HG03045 (cell line): ENCODE data around the gene QRFP.

Experiments used
- ATAC-seq: cut with Tn5 transposase; IDR thresholded peaks from one replicate; pipeline ENCODE4 v1.9.1; 2021; ENCODE audit warnings: mild to moderate bottlenecking, moderate library complexity; ENCODE audit not compliant: unreplicated experiment

The QRFP gene

DNA sequence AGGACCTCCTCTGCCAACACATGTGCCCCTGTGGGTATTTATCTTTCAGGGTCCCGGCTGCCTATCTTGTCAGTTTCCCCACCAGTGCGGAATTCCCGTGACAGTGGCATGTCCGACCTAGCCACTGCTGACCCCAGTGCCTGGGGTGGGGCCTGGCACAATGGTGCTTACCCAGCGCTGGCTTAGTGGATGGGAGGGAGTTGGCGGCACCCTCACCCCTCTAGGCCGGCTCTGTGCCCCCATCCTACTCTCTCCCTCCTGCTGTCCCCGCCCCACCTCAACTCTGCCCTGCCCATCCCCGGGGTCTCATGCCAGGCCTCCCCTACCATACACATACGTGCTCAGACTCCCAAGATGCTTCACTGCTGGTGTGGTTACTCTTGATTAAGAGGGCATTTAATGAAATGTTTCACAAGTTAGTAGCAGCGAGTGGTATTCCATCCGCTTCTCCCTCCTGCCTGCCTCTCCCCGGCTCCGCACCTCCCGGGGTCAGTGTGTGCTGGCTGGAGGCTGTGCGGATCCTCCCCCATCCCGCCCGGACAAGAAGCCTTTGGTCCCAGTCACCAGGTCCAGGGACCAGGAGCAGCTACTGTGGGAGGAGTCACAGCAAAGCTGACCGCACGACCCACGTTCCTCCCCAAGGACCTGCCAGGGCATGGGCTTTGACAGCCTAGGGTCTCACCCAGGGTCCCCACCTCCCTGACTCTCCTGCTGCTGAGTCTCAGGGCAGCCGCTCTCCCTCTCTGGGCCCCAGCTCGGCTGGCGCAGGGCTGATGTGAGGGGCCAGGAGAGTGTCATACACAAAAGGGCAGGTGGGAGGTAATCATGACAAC lies 9.5 kb upstream of the QRFP start:
- ATAC-seq: no peak

DNA sequence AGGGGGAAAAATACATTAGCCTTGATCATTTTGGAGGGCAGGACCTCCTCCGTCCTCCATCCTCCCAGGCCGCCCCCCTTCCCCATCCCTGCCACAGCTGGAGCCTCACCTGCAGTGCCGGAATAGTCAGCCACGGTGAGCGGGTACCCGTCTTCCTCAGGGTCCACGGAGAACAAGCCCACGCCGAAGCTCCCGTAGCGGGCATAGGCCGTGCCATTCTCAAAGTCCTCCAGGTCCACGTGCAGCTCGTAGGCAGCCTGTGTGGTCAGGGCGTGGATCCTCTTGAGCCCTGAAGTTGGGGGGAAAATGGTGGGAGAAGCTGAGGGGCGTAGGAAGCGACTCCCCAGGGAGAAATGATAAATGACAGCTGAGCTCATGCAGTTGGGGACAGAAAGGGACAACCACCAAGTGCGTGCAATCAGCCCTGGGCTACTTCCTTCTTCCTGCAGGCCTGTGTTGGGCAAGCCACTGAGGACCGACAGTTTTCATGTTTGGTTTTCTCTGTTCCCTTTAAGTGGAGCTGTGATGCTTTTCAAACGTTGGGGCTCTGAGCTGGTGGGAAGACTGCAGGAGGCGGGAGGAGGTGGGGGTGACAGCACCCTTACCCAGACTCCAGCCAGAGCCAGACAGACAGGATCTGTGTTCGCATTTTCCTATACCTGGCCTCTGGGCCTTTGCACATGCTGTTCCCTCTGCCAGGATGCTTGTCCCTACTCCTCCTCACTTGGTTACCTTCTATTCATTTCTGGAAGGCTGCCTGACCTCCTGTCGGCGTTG lies 8.7 kb upstream of the QRFP start:
- no peak for ATAC-seq

DNA sequence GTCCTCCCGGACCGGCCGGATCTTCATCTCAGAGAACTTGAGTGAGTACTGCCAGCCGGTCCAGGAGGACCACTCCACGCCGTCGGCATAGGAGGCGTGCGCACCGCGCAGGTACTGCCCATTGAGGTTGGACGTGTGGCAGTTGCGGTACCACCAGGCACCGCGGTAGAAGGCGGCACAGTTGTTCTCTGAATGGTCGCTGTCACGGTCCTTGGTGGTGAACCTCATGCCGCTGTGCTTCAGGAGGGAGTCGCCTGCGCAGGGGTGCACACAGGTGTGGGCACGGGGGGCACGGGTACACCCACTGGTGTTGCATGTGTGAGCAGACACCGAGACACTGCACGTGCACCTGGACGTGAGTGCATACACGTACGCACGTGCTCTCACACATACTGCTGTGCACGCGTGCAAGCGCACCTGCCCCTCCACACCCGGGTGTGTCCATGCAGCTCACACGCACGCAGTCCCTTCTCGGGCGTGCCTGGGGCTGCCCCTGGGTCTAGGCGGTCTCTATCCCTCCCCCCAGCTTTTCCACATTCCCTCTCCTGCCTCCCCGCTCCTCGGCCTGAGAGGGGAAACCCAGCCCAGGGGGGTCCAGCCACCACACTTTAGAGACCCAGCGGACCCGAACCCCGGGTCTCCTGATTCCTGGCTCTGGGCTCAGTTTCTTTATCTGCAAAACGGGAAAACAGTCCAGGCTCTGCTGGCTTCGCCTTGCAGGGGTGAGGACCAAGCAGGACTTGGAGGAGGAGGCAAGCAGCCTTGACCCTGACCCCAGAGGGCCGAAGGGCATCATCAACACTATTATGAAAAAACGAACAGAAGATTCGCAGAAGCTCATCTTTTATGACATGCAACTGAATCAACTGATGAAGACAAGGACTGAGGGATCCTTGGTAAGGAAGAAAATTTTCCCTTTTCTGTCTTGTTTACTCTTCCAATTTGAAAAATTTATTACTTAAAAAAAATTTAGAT lies 7.7 kb upstream of the QRFP start:
- no peak for ATAC-seq

DNA sequence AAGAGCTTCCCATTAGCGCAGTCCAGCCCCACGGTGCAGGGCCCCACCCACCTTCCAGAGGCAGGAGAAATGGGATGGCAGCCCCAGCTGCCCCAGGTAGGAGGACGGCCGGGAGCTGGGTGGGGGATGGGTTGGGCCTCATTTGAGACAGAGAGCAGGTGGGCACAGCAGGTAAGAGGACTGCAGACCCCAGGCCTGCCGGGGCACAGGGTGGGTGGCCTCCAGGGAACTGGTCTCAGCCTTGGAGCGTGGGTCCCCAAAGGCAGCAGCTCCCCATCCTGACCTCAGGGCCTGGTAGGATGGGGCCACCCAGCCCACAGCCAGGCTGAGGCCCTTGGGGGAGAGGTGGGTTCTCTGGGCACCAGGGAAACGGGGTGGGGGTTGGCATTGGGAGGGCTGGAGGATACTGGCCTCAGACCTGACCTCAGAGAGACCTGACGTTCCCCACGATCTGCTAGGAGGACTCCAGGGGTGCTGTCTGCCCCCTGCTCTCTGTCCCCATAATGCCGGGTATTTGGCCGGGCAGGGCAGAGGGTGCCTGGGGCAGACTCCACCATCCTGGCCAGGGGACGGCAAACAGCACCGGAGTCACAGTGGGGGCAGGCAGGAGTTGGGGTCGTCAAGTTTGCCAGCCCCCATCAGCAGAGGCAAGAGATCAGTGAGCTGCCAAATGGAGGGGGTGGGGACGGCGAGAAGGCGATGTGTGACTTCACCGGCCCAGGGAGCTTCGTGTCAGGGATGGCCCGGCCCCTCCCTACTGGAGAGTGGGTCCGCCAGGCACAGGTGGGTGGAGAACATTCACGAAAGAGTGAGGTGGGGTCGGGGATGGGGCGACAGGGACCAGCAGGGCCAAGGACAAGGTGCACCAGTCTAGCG lies 6.8 kb upstream of the QRFP start:
- no peak for ATAC-seq

DNA sequence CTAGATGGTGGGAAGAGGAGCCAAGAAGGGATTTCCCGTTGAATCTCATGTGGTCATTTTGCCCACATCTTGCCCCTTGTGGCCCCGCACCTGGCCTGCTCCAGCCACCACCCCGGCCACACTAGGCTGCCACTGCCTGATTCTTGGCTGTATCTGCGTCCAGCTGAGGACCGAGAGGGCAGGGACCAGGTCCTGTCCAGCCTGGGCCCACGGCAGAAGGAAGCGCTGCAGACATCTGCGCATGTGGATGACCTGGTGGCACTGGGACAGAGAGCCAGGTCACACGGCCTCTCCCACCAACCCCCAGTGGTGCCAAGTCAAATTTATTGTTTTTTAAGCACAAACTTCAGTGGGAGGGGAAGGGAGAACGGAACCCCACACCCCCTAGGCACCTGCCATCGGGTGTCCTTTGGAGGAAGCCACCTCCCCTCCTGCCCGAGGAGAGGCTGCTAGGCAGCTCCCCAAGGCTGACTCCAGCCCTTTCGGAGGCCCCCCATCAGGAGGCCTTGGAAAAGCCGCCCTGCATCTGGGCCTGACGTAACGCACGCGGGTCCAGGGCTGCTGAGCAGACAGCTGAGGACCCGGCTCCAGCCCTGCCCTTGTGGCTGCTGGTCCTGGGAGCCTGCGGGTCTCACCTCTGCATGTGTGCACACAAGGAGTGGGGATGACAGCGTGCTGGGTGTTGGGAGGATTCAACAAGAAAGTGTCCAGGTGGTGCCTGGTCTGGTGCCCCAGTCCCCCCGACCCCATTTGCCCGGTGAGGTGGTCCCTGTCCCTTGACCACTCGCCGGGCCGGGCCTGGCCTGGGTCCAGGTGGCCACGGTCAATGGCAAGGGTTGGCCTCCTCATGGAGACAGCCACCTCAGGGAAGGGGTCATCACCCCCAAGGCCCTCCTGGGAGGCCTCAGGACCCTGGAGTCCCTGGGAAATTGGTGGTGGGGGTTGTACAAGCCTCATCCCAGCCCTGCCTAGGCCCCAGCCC lies 5.9 kb upstream of the QRFP start:
- no peak for ATAC-seq

DNA sequence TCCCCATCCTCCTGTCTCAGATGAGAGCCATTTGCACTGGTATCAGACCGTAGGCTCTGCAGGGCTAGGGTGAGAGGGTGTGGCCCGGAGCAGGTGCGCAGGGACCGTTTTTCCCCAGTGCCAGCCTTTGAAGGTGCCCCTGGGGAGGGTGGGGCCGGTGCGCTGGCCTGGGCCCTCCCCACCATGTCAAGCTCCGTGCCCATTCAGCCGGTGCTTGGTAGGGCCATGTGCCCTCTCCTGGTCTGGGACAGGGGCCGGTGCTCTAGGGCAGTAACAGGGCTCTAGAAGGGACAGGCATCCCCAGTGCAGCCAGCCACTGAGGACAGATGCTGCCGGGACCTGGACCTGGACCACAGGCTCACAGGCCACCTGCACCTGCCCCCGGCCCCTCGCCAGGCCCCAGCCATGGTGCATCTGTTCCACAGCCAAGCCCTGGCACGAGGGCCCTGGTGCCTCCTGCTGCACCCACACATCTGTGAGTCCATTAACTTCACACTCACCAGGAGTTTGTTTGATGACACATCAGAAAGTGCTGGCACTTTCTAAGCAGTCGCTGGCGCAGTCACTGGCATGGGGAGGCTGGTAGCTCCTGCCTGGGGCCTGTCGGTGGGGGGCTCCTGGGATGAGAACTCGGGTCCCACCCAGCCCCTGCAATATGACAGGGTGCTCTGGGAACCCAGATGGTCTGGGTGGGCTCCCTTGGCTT lies 5.0 kb upstream of the QRFP start:
- no peak for ATAC-seq

DNA sequence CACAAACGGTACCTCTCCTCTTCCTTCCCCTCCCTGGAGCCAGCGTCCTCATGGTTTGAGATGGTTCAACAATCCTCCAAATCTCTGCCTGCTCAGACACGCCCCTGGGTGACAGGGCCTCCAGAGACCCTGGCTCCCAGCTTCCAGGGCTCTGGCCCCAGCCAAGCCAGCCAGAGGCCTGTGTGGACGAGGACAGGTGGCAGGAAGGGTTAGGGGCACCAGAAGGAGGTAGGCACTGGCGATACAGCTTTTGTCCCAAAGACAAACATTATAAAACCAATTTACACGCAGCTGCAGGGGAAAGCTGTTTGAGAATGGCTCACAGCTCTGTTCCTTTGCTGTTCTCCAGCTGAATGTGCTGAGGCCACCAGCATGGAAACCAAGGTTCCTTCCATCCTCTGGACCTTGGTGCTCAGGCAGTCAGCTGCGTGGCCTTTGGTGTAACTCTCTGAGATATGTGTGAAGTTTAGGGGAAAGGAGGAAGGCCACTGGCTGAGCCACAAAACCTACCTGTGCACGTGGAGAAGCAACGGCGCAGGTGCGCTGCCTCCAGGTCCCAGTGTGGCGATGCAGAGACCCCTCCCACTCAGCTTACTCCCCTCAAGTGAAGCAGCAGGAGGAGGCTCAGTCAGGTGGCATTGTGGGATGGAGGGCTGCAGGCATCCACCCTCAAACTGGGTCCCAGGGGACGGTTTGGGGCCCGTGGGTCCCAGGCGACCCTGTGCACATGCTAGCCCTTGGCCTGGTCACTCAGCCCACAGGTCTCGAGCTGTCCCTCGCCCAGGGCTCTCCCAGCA lies 4.3 kb upstream of the QRFP start:
- ATAC-seq: no peak

DNA sequence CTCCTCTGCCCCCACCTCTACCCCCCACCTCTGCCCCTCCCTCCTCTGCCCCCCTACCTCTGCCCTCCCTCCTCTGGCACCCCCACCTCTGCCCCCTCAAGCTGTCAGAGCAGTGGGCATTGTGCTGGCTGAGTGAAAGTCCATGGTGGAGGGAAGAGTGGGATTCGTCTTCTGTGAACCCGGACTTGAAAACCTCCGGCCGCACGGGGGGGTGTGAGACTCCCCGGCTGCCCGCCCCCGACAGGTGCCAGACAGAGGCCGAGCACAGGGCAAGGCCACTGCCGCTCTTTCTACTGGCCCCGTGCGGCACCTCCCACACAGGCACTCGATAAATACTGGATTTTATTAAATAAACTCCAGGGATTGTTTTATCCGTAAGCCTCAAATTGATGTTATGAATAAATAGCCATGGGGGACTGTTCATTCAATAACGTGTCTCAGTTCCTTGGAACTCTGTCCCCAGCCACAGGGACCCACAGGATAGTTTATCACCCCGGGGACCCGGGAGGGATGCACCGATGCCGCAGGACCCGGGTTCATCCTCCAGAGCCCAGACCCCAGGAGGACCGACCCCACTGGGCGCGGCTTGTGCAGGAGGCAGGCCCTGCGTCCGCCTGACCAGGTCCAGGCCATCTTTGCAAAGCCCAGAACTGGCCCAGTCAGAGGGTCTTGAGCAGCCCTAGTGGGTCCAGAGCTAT lies 2.6 kb upstream of the QRFP start:
- no peak for ATAC-seq

DNA sequence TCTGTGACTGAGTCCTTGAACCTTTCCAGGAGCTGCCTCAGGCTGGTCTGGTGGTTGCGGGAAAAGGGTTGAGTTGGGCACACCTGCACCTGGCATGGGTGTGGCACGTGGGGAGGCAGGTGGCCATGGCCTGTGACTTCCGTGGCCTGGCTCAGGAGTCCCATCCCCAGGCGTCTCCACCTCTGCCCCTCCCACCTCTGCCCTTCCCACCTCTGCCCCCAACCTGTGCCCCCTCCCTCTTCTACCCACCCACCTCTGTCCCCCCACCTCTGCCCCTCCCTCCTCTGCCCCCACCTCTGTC lies 1.9 kb upstream of the QRFP start:
- ATAC-seq: no peak

DNA sequence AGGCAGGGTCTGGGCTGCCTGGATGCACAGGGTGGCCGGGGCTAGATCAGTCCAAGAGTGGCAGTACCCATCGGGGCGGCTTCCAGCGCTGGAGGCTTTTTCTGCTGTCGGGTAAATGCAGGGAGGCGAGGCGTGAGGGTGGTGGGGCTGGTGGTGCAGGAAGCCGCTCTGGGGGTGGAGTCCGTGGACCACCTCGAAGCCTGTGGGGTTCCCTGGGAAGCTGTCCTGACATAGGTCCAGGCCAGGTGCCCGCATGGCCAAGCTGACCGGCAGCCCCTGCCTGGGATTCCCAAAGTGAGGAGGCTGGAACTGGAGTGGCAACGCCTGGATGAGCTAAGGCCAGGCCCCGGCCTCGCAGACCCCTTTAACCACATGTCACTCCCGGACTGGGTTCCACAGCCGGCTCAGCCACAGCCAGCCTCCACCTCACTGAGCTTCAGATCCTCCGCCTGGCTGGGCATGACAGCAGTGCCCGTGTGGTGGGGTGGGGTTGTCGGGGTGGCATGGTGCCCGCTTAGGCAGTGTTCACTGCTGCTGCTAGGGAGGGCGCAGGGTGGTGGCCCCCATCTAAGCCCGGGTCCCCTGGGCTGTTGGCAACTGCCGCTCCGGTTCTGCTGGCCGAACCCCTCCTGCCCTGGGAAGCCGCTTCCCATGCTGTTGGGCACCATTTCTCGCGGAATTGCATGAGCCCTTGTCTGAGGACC lies 1.4 kb upstream of the QRFP start:
- no peak for ATAC-seq

DNA sequence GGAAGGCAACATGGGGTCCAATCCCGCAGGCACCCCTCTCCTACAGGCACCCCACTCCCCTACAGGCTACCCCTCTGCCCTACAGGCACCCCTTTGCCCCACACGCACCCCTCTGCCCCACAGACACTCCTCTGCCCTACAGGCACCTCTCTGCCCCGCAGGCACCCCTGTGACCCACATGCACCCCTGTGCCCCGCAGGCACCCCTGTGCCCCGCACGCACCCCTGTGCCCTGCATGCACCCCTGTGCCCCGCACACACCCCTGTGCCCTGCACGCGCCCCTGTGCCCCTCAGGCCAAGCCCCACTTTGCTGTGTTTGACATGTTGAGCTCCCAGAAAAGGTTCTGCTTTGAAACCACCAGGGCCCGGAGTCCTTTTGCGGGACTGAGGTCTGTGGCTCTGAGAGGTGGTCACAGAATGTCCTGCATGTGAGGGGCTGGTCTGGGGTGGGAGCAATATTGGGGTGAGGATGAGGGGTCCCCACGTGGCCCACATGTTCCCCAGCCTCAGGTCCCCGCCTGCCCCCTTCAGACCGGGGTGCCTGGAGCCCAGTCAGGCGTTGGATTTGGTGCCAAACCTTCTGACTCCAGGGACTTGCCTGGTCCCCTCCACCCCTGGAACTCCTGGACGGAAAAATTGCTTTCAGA lies 616 bp upstream of the QRFP start:
- no peak for ATAC-seq

DNA sequence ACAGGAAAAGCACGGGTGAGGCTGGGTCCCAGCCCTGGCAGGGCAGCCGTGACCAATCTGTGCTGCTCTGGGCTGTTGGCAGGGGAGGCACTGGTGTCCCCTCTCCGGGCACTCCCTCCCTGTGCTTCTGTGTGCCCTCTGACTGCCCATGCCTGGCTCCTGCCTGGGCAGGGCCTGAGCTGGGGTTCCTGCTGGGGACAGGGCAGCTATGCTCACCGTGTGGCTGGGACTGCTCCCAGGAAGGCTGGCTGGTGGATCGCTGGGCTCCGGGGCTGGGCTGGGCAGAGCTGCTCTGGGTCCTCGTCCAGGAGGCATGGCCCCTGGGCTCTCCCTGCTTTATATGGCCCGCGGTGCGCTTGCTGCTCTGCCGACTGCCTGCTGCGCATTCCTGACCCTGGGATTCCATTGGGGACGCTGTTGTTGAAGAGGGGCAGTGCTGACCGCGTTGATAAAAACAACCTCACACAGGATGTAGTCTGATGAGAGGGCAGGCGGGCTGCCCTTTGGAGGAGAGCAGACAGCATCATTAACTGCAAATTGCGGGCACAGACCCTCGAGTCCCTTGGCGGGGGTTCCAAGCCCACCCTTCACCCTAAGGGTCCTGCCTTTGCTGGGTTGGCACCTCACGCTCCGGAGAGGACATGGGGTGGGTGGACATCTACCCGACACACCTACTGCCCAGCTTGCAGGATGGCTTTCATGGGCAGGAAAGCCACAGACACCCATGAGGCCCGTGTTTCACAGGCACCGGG lies 955 bp downstream of the QRFP start:
- no peak for ATAC-seq

DNA sequence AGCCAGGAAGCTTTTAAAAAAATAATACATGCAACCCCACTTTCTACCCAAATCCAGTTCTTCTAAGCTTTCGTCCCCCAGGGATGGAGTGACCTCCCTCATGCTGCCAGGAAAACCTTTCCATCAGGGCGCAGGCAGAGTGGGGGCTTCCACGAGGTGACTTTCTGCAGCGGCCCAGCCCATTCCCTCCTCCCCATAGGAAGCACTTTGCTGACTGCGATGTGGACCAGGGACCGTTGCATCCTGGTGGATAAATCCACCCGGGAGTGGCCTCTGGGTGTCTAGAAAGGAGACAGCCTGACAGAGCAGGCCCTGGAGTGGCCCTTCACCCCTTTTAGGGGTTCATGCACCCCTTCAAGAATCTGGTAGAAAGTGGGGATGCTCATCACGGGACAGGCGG lies 1.6 kb downstream of the QRFP start:
- no peak for ATAC-seq

DNA sequence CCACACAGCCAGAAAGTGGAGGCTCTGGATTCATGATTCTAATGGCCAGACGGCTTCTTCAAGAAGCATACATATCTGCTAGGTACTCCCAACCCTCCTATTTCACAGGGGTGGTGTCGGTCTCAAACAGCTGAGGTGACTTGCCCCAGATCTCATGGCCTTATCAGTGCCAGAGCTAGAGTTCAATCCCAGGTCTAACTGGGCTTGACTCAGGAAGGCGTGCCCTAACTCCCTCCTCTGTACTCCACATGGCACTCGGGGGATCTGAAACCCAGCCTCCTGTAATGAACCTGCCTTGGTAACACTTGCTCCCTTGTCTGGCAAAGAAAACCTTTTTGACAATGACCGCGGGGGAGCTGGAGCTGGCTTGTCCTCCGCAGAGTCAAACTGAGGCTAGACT lies 2.1 kb downstream of the QRFP start:
- no peak for ATAC-seq

DNA sequence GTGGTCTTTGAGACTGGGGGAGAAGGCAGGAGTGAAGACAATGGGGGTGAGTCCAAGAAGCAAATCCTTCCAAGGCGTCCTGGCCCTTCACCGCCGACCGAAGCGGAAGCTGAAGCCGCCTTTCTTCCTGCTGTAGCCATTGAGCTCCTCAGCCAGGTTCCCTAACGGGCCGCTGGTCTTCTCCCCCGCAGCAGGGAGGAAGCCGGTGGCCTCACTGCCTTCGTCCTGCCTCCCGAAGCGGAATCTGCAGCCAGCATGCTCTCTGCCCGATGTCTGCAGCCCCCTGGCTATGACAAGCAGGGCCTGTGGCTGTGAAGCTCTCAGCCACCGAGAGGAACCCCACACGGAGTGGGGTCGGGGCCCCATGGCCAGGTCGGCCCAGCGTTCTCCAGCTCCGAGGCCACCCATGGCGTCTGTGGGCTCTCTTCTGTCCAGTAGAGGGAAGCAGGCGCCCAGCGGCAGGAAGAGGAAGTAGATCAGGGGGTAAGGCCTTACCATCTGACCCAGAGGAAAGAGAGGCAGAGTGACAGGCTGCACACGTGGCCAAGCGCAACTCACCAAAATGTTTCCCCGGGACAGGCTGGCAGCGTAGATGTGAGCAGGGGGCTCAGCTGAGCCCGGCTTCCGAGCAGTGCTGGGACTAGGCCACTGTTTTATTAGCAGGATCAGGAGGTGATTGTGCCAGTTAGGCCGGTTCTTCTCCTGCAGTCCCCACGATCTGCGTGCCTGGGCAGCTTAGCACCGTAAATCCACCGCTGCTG lies 3.1 kb downstream of the QRFP start:
- ATAC-seq: no peak
